OCI-LY3 (cell line): ENCODE data around the gene VASH1.

ENCODE experiments used
- H2AFZ ChIP-seq: fragments of 200-600, 300-600 bp; shearing (Covaris generic); 2 replicates; pipeline ENCODE4 v1.6.0; 2014; ENCODE audit warnings: antibody characterized with exemption, low read depth, low read length
- H3K27ac ChIP-seq: fragments of 200-600, 300-600 bp; sonication (generic); 2 replicates; pipeline ENCODE4 v1.5.1; 2014; ENCODE audit warnings: mild to moderate bottlenecking, low read length, moderate library complexity, mixed read lengths
- H3K27me3 ChIP-seq: fragments of 200-600, 300-600 bp; sonication (generic); 2 replicates; pipeline ENCODE4 v1.6.1; 2014; ENCODE audit warnings: low read depth, low read length, mixed read lengths
- H3K36me3 ChIP-seq: fragments of 200-600, 300-600 bp; sonication (generic); replicated peaks from 2 replicates; pipeline ENCODE3; 2014; ENCODE audit warnings: low read depth, low read length, mixed read lengths
- H3K4me1 ChIP-seq: fragments of 300-600, 200-600 bp; sonication (generic); 2 replicates; pipeline ENCODE4 v1.6.1; 2014; ENCODE audit warnings: low read length, mixed read lengths
- H3K4me2 ChIP-seq: fragments of 200-600, 300-600 bp; sonication (generic); 2 replicates; pipeline ENCODE4 v1.6.1; 2014; ENCODE audit warnings: low read length, mixed read lengths
- H3K4me3 ChIP-seq: fragments of 300-600, 200-600 bp; sonication (generic); 2 replicates; pipeline ENCODE4 v1.5.1; 2014; ENCODE audit warnings: antibody characterized with exemption, mild to moderate bottlenecking, low read length, moderate library complexity
- H3K79me2 ChIP-seq: fragments of 300-600, 200-600 bp; shearing (Covaris generic); 2 replicates; pipeline ENCODE4 v1.6.1; 2014; ENCODE audit warnings: mild to moderate bottlenecking, low read length, mixed read lengths
- H3K9ac ChIP-seq: fragments of 300-600, 200-600 bp; shearing (Covaris generic); 2 replicates; pipeline ENCODE4 v1.6.0; 2014; ENCODE audit warnings: mild to moderate bottlenecking, low read length, moderate library complexity
- H3K9me3 ChIP-seq: fragments of 200-600, 300-600 bp; shearing (Covaris generic); 2 replicates; pipeline ENCODE4 v1.6.1; 2014; ENCODE audit warnings: low read length, mixed read lengths; ENCODE audit not compliant: insufficient read depth
- H4K20me1 ChIP-seq: fragments of 200-600, 300-600 bp; sonication (generic); 2 replicates; pipeline ENCODE4 v1.6.1; 2016; ENCODE audit warnings: low read length, mixed read lengths; ENCODE audit not compliant: insufficient read depth
- CTCF ChIP-seq: fragments of 200-600, 300-600 bp; sonication (generic); IDR thresholded peaks from 2 replicates; pipeline ENCODE4 v1.5.1; 2014; ENCODE audit warnings: antibody characterized with exemption, low read length, low read depth
- EZH2phosphoT487 ChIP-seq: fragments of 200-600 bp; shearing (Covaris generic); IDR thresholded peaks from 2 replicates; pipeline ENCODE4 v1.6.1; 2018; ENCODE audit warnings: antibody characterized with exemption, mixed run types, low read depth

The VASH1 gene

GRCh38 chr14:76762411-76763095 lies 1.3 kb downstream of the VASH1 start:
- no peaks in the 10 kb centered on the region for H3K79me2 ChIP-seq
- TF ChIP-seq EZH2phosphoT487, result no peak
- no peak for TF ChIP-seq CTCF
- no peak overlapping the region for H3K4me3 ChIP-seq
- H3K27me3 ChIP-seq, result no peaks in the 10 kb centered on the region
- H4K20me1 ChIP-seq, result no peaks in the 10 kb centered on the region
- no peak overlapping the region for H2AFZ ChIP-seq
- no peaks in the 10 kb centered on the region for H3K9me3 ChIP-seq
- peaks cover 2% of the 10 kb centered on the region for H3K4me1 ChIP-seq
- H3K36me3 ChIP-seq, result no peaks in the 10 kb centered on the region
- no peak overlapping the region for H3K4me2 ChIP-seq
- H3K9ac ChIP-seq, result no peak overlapping the region
- no peak overlapping the region for H3K27ac ChIP-seq

- no peaks in the 10 kb centered on the region for H3K27me3 ChIP-seq
- TF ChIP-seq EZH2phosphoT487 (no peak), CTCF (no peak)
- H4K20me1 ChIP-seq, result no peaks in the 10 kb centered on the region
- no peak overlapping the region for H3K9ac ChIP-seq
- no peak overlapping the region for H3K27ac ChIP-seq
- no peak overlapping the region for H3K4me3 ChIP-seq
- H3K4me2 ChIP-seq, result no peak overlapping the region
- no peaks in the 10 kb centered on the region for H3K9me3 ChIP-seq
- H3K36me3 ChIP-seq, result no peaks in the 10 kb centered on the region
- H3K79me2 ChIP-seq, result no peaks in the 10 kb centered on the region
- no peak overlapping the region for H2AFZ ChIP-seq
- H3K4me1 ChIP-seq, result peaks cover 10% of the 10 kb centered on the region
These were observed 2.1 kb downstream of the VASH1 start for GRCh38 chr14:76763096-76764041.

- Histone ChIP-seq H3K36me3 (no peaks in the 10 kb centered on the region), H3K9me3 (no peaks in the 10 kb centered on the region), H3K27ac (no peak overlapping the region), H3K4me3 (no peak overlapping the region), H4K20me1 (no peaks in the 10 kb centered on the region), H3K27me3 (no peaks in the 10 kb centered on the region), H3K9ac (no peak overlapping the region), H3K79me2 (no peaks in the 10 kb centered on the region), H2AFZ (no peak overlapping the region), H3K4me1 (peaks cover 19% of the 10 kb centered on the region), H3K4me2 (no peak overlapping the region)
- no peak for TF ChIP-seq EZH2phosphoT487
- no peak for TF ChIP-seq CTCF
These were observed 4.2 kb downstream of the VASH1 start for GRCh38 chr14:76765461-76765931.
